Left colon (tissue), 2 donors: ENCODE measurements around the gene PDE4D. TPM values are rescaled to one million over a fixed set of nuclear protein-coding genes. Genes with fewer than 3 reads are reported as not detected.
A peak's percentile ranks its signal among the peaks of the same experiment; 100 is the strongest.
"Not testable (repeated sequence)": the region's sequence is repeated elsewhere in the genome, so short reads cannot be mapped to it uniquely, and the experiment has no call there.

Experiments used
- ATAC-seq: fragments of 200-7000 bp; cut with Tn5 transposase; one replicate; pipeline ENCODE4 v1.9.1; 2020; ENCODE audit warnings: mild to moderate bottlenecking, moderate library complexity
- DNase-seq, 2 donors: peaks; one replicate each; pipeline ENCODE4 v3.0.0-alpha.2; 2020
- intact Hi-C, 2 donors: fragments of 100-400 bp; cut with DNase I in 1 of 2; cut with micrococcal nuclease in 1 of 2; formaldehyde crosslinking; loops; one replicate each; pipeline versions ENCODE4 v1.11.2 to v1.14.0; 2022; cut with DNase I, micrococcal nuclease
- total RNA-seq, 2 donors: library from RNA; stranded (reverse); fragmentation: NEBNext Ultra II Directional; extraction: Animal tissue kit (Norgen Biotek cat#: 25700); gene quantifications; one replicate each; pipeline ENCODE4 v1.2.1, GENCODE V29; 2021
- donor health status: DM: no; HTN: no; CAD: no.
- donor health status: DM: yes; HTN: yes; CAD: no.

The PDE4D gene
- total RNA-seq, 2 donors from 2014 or later: 50.6 to 67.8 TPM

- intact Hi-C loops: no loop called here
- no peak for DNase-seq
- ATAC-seq: no peak
Measured at GRCh38 chr5:59759600-59760351, 133.8 kb downstream of the PDE4D start.

GRCh38 chr5:59758566-59758965, 135.0 kb downstream of the PDE4D start:
- no peak for DNase-seq
- no peak for ATAC-seq
- intact Hi-C loops: no loop called here

- DNase-seq: no peak
- intact Hi-C loops: no loop called here
- no peak for ATAC-seq
Measured at GRCh38 chr5:59757442-59757841, 136.1 kb downstream of the PDE4D start.

- DNase-seq: peak in 1 of 2 donors; percentile 16
- intact Hi-C loops: no loop called here
- ATAC-seq: peak; percentile 88
Measured at GRCh38 chr5:59756373-59757035, 137.0 kb downstream of the PDE4D start.

- intact Hi-C loops: no loop called here
- DNase-seq: no peak
Measured at GRCh38 chr5:59755476-59755875, 138.1 kb downstream of the PDE4D start.

GRCh38 chr5:59753599-59753998, 139.9 kb downstream of the PDE4D start:
- DNase-seq: no peak
- no peak for ATAC-seq
- intact Hi-C loops: no loop called here

More at GRCh38 chr5:59755476-59755875, 138.1 kb downstream of the PDE4D start:
- no peak for ATAC-seq

- intact Hi-C loops: no loop called here
- DNase-seq (no peak), ATAC-seq (no peak)
Measured at GRCh38 chr5:59749782-59750520, 143.6 kb downstream of the PDE4D start.

- DNase-seq (peak in 1 of 2 donors; percentile 30), ATAC-seq (peak; percentile 98)
- intact Hi-C loops: not testable (repeated sequence)
Measured at GRCh38 chr5:59748036-59748663, 145.4 kb downstream of the PDE4D start.

GRCh38 chr5:59746241-59746765, 147.2 kb downstream of the PDE4D start:
- intact Hi-C loops: no loop called here
- DNase-seq: no peak
- no peak for ATAC-seq

GRCh38 chr5:59745415-59745863, 148.1 kb downstream of the PDE4D start:
- ATAC-seq (no peak), DNase-seq (peak in 1 of 2 donors; percentile 44)
- intact Hi-C loops: no loop called here

- DNase-seq (no peak), ATAC-seq (no peak)
- intact Hi-C loops: no loop called here
Measured at GRCh38 chr5:59744531-59744992, 149.0 kb downstream of the PDE4D start.

GRCh38 chr5:59741599-59741998, 151.9 kb downstream of the PDE4D start:
- DNase-seq (no peak), ATAC-seq (no peak)
- intact Hi-C loops: no loop called here

GRCh38 chr5:59738024-59738423, 155.5 kb downstream of the PDE4D start:
- DNase-seq: no peak

GRCh38 chr5:59732806-59733205, 160.7 kb downstream of the PDE4D start:
- intact Hi-C loops: no loop called here
- DNase-seq (no peak), ATAC-seq (no peak)

More at GRCh38 chr5:59738024-59738423, 155.5 kb downstream of the PDE4D start:
- no peak for ATAC-seq
- intact Hi-C loops: no loop called here

GRCh38 chr5:59732301-59732700, 161.2 kb downstream of the PDE4D start:
- DNase-seq (no peak), ATAC-seq (no peak)
- intact Hi-C loops: no loop called here

- DNase-seq (no peak), ATAC-seq (no peak)
- intact Hi-C loops: no loop called here
Measured at GRCh38 chr5:59731809-59732208, 161.7 kb downstream of the PDE4D start.

GRCh38 chr5:59729820-59730219, 163.7 kb downstream of the PDE4D start:
- no peak for DNase-seq
- intact Hi-C loops: no loop called here
- ATAC-seq: no peak

- ATAC-seq: no peak
Measured at GRCh38 chr5:59729357-59729756, 164.2 kb downstream of the PDE4D start.

GRCh38 chr5:59728356-59728755, 165.2 kb downstream of the PDE4D start:
- ATAC-seq (no peak), DNase-seq (no peak)
- intact Hi-C loops: no loop called here

More at GRCh38 chr5:59729357-59729756, 164.2 kb downstream of the PDE4D start:
- DNase-seq: no peak
- intact Hi-C loops: no loop called here
